Cardiac muscle cell (in vitro differentiated cells and primary cell): Measurements from ENCODE around the gene PDE7B. TPM values are rescaled to one million over a fixed set of nuclear protein-coding genes. Genes with fewer than 3 reads are reported as not detected.

ENCODE experiments used
- DNase-seq, 2 donors: peaks; one replicate each; pipeline versions ENCODE4 v3.0.0 to v3.0.0-alpha.2; 2010 to 2017; ENCODE audit warnings: low read depth in 1 of 2, low spot score in 1 of 2
- H3K27ac ChIP-seq: fragments of 200-600 bp; sonication (generic); 2 replicates; pipeline ENCODE4 v1.5.1; 2016
- H3K27me3 ChIP-seq: fragments of 200-600 bp; sonication (generic); 2 replicates; pipeline ENCODE4 v1.6.0; 2016; ENCODE audit warnings: control low read depth
- H3K36me3 ChIP-seq: fragments of 200-600 bp; sonication (generic); 2 replicates; pipeline ENCODE4 v1.5.1; 2016; ENCODE audit warnings: control low read depth
- H3K4me1 ChIP-seq: fragments of 200-600 bp; sonication (generic); 2 replicates; pipeline ENCODE4 v1.8.1; 2017; ENCODE audit warnings: low read depth, mild to moderate bottlenecking, mixed run types
- H3K4me3 ChIP-seq: fragments of 200-600 bp; sonication (generic); 2 replicates; pipeline ENCODE4 v1.5.1; 2016; ENCODE audit warnings: mild to moderate bottlenecking
- H3K9me3 ChIP-seq: fragments of 200-600 bp; sonication (generic); 2 replicates; pipeline ENCODE4 v1.5.1; 2017; ENCODE audit warnings: low read depth, mild to moderate bottlenecking, control low read depth
- CTCF ChIP-seq: IDR thresholded peaks from 2 replicates; pipeline ENCODE4 v1.5.1; 2012; ENCODE audit warnings: low read depth, mild to moderate bottlenecking, low read length
- polyA plus RNA-seq: library from polyadenylated mRNA; unstranded; fragments of >200 nt; fragmentation: Nextera tagmentation; extraction: Ambion mirVana; gene quantifications from 2 replicates; pipeline ENCODE4 v1.2.1, GENCODE V29; 2016
- total RNA-seq: library from RNA; depleted of rRNA; stranded (reverse); fragments of >200 nt; gene quantifications from 2 replicates; pipeline ENCODE4 v1.2.3, GENCODE V29; 2016

PDE7B gene
- total and polyA plus RNA-seq, 2 experiments from 2014 or later: 0.04 to 0.60 TPM

- H3K36me3 ChIP-seq: no peaks in the 10 kb centered on the region
- H3K4me3 ChIP-seq: no peak overlapping the region
- no peak for TF ChIP-seq CTCF
- peak in 1 of 2 donors; percentile 71 for DNase-seq
- no peaks in the 10 kb centered on the region for H3K27me3 ChIP-seq
- H3K4me1 ChIP-seq: no peaks in the 10 kb centered on the region
- H3K9me3 ChIP-seq: no peaks in the 10 kb centered on the region
- no peak overlapping the region for H3K27ac ChIP-seq
Observed at GRCh38 chr6:135983718-135984343, 132.3 kb downstream of the PDE7B start.

- TF ChIP-seq CTCF: no peak
- DNase-seq: peak in 1 of 2 donors; percentile 60
- no peaks in the 10 kb centered on the region for H3K27me3 ChIP-seq
- H3K27ac ChIP-seq: no peak overlapping the region
- no peak overlapping the region for H3K4me3 ChIP-seq
- no peaks in the 10 kb centered on the region for H3K36me3 ChIP-seq
- no peaks in the 10 kb centered on the region for H3K9me3 ChIP-seq
- H3K4me1 ChIP-seq: no peaks in the 10 kb centered on the region
Observed at GRCh38 chr6:135985471-135985870, 134.0 kb downstream of the PDE7B start.

- Histone ChIP-seq H3K4me3 (no peak overlapping the region), H3K27ac (no peak overlapping the region), H3K9me3 (no peaks in the 10 kb centered on the region), H3K27me3 (no peaks in the 10 kb centered on the region), H3K4me1 (no peaks in the 10 kb centered on the region), H3K36me3 (no peaks in the 10 kb centered on the region)
- TF ChIP-seq CTCF: no peak
- DNase-seq: no peak
Observed at GRCh38 chr6:135987226-135987625, 135.7 kb downstream of the PDE7B start.

GRCh38 chr6:135990439-135990838, 138.9 kb downstream of the PDE7B start:
- H3K4me3 ChIP-seq: no peak overlapping the region
- peak in 1 of 2 donors; percentile 53 for DNase-seq
- no peaks in the 10 kb centered on the region for H3K9me3 ChIP-seq
- H3K27ac ChIP-seq: no peak overlapping the region
- H3K4me1 ChIP-seq: no peaks in the 10 kb centered on the region
- H3K36me3 ChIP-seq: no peaks in the 10 kb centered on the region
- no peak for TF ChIP-seq CTCF
- no peaks in the 10 kb centered on the region for H3K27me3 ChIP-seq

- Histone ChIP-seq H3K9me3 (no peaks in the 10 kb centered on the region), H3K36me3 (no peaks in the 10 kb centered on the region), H3K4me1 (no peaks in the 10 kb centered on the region), H3K27me3 (no peaks in the 10 kb centered on the region), H3K4me3 (no peak overlapping the region), H3K27ac (no peak overlapping the region)
- TF ChIP-seq CTCF: no peak
- DNase-seq: no peak
Observed at GRCh38 chr6:135990855-135991464, 139.5 kb downstream of the PDE7B start.
